Measurements from ENCODE around the gene RTN4IP1. TPM values are rescaled to one million over a fixed set of nuclear protein-coding genes. Genes with fewer than 3 reads are reported as not detected.

The RTN4IP1 gene
- polyA plus RNA-seq, 1 donor from 2014 or later: 8.5 TPM

- TF ChIP-seq POLR2AphosphoS5 (IDR thresholded peaks at IDR 0.05) (no peak), SMC3 (conservative IDR thresholded peaks at IDR 0.05; ENCODE audit: poor library complexity) (no peak), MXI1 (conservative IDR thresholded peaks at IDR 0.05; ENCODE audit: poor library complexity, severe bottlenecking) (no peak), REST (IDR thresholded peaks at IDR 0.05; ENCODE audit: borderline replicate concordance) (no peak), EP300 (conservative IDR thresholded peaks at IDR 0.05; ENCODE audit: poor library complexity, severe bottlenecking) (no peak), RAD21 (conservative IDR thresholded peaks at IDR 0.05) (no peak), CTCF (IDR thresholded peaks at IDR 0.05; ENCODE audit: poor library complexity, severe bottlenecking) (no peak), TAF1 (IDR thresholded peaks at IDR 0.05; ENCODE audit: low read depth) (no peak), EZH2 (IDR thresholded peaks at IDR 0.05; ENCODE audit: borderline replicate concordance, insufficient read depth, low read length, poor library complexity, severe bottlenecking) (no peak)
- H3K27me3 ChIP-seq (ENCODE audit: insufficient read depth, low read depth, low read length): no peaks in the 10 kb centered on the region
- no peaks in the 10 kb centered on the region for H3K9me2 ChIP-seq (ENCODE audit: insufficient read depth, low read length)
- H3K4me2 ChIP-seq (ENCODE audit: low read length): no peak overlapping the region
- H4K20me1 ChIP-seq (ENCODE audit: insufficient read depth): no peaks in the 10 kb centered on the region
- no peaks in the 10 kb centered on the region for H3F3A ChIP-seq (ENCODE audit: insufficient read depth, low read length, poor library complexity, severe bottlenecking)
- no peak overlapping the region for H3K27ac ChIP-seq (ENCODE audit: low read length)
- H3K9me3 ChIP-seq (ENCODE audit: low read length): no peaks in the 10 kb centered on the region
- H2AFZ ChIP-seq (ENCODE audit: low read depth, low read length): no peak overlapping the region
- H3K4me3 ChIP-seq (ENCODE audit: low read length): no peak overlapping the region
- no peaks in the 10 kb centered on the region for H3K36me3 ChIP-seq (ENCODE audit: insufficient read depth, low read length)
- H3K79me2 ChIP-seq (replicated peaks; ENCODE audit: insufficient read depth, low read length): no peaks in the 10 kb centered on the region
- H3K9ac ChIP-seq (ENCODE audit: low read length): no peak overlapping the region
Observed at GRCh38 chr6:106527117-106527516, 102.2 kb downstream of the RTN4IP1 start.

GRCh38 chr6:106525882-106526275, 103.4 kb downstream of the RTN4IP1 start:
- TF ChIP-seq REST (IDR thresholded peaks at IDR 0.05; ENCODE audit: borderline replicate concordance) (no peak), POLR2AphosphoS5 (IDR thresholded peaks at IDR 0.05) (no peak), CTCF (IDR thresholded peaks at IDR 0.05; ENCODE audit: poor library complexity, severe bottlenecking) (no peak), MXI1 (conservative IDR thresholded peaks at IDR 0.05; ENCODE audit: poor library complexity, severe bottlenecking) (no peak), SMC3 (conservative IDR thresholded peaks at IDR 0.05; ENCODE audit: poor library complexity) (no peak), TAF1 (IDR thresholded peaks at IDR 0.05; ENCODE audit: low read depth) (no peak), EP300 (conservative IDR thresholded peaks at IDR 0.05; ENCODE audit: poor library complexity, severe bottlenecking) (no peak), EZH2 (IDR thresholded peaks at IDR 0.05; ENCODE audit: borderline replicate concordance, insufficient read depth, low read length, poor library complexity, severe bottlenecking) (no peak), RAD21 (conservative IDR thresholded peaks at IDR 0.05) (no peak)
- Histone ChIP-seq H3K79me2 (replicated peaks; ENCODE audit: insufficient read depth, low read length) (no peaks in the 10 kb centered on the region), H3K27me3 (ENCODE audit: insufficient read depth, low read depth, low read length) (no peaks in the 10 kb centered on the region), H3K4me3 (ENCODE audit: low read length) (no peak overlapping the region), H3K36me3 (ENCODE audit: insufficient read depth, low read length) (no peaks in the 10 kb centered on the region), H3F3A (ENCODE audit: insufficient read depth, low read length, poor library complexity, severe bottlenecking) (no peaks in the 10 kb centered on the region), H3K27ac (ENCODE audit: low read length) (no peak overlapping the region), H3K9me3 (ENCODE audit: low read length) (no peaks in the 10 kb centered on the region), H3K9me2 (ENCODE audit: insufficient read depth, low read length) (no peaks in the 10 kb centered on the region), H2AFZ (ENCODE audit: low read depth, low read length) (no peak overlapping the region), H3K9ac (ENCODE audit: low read length) (no peak overlapping the region), H3K4me2 (ENCODE audit: low read length) (no peak overlapping the region), H4K20me1 (ENCODE audit: insufficient read depth) (no peaks in the 10 kb centered on the region)
